DMS114 treated with DMSO at 0.1 percent for 48 hours (cell line): ENCODE measurements around the gene PHYHIPL.

Experiments
- DNase-seq: peaks from one replicate; lab custom pipeline; 2025; ENCODE audit not compliant: unreplicated experiment; lab: John Stamatoyannopoulos, UW

The PHYHIPL gene

DNA sequence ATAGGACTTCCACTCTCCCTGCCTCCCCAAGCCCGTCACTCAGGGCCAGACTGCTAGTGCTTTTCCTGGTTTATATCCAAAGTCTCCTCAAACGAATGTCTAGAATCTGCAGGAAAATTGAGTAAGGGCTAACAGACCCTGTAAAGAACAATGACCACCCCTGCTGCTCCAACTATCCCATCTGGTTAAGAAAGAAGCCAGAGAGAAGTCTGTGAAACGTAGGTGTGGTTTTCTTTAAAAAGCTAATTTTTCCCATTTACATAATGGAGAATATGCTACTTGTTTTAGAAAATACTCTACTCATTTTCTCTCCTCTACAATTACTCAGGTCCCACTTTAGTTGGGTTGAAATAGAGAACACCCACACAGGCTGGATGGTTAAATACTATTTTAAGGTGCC is 113.4 kb downstream of the PHYHIPL start:
- DNase-seq: no peak

DNA sequence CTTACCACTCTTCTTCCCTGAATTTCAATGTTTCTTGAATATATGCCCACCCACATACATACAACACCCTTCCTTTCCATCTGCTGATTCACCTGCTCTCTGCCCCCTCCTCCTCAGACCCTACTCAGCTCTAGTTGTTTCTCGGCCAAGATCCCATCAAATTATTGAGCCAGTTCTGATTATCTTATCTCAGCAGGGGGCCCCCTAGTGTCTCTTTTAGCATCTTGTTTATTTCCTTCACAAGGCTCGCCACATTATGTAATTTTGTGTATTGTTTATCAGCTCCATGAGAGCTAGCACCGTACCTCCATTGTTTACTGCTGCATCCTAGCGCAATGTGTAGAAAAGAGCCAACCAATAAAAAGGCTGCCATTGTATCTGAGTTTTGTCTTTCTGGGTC is 114.0 kb downstream of the PHYHIPL start:
- no peak for DNase-seq
